Trophoblast cell (in vitro differentiated cells and primary cell): ENCODE data around the gene KBTBD4.
"Not testable (repeated sequence)": the region's sequence is repeated elsewhere in the genome, so short reads cannot be mapped to it uniquely, and the experiment has no call there.

ENCODE experiments used
- DNase-seq, 2 donors: peaks; one replicate each; pipeline ENCODE4 v3.0.0-alpha.2; 2016
- H2AFZ ChIP-seq: 2 replicates; pipeline ENCODE4 v1.6.1; 2013; ENCODE audit warnings: low read length, moderate library complexity, mild to moderate bottlenecking; ENCODE audit not compliant: insufficient read depth, poor library complexity
- H2AK5ac ChIP-seq: 2 replicates; pipeline ENCODE4 v1.6.1; 2013; ENCODE audit warnings: mild to moderate bottlenecking, low read length
- H2BK120ac ChIP-seq: 2 replicates; pipeline ENCODE4 v1.6.1; 2013; ENCODE audit warnings: low read length, mild to moderate bottlenecking, moderate library complexity; ENCODE audit not compliant: insufficient read depth, poor library complexity
- H2BK12ac ChIP-seq: 2 replicates; pipeline ENCODE4 v1.6.1; 2013; ENCODE audit warnings: mild to moderate bottlenecking, low read length, moderate library complexity
- H2BK5ac ChIP-seq: 2 replicates; pipeline ENCODE4 v1.6.1; 2013; ENCODE audit warnings: low read length, low read depth, moderate library complexity, mild to moderate bottlenecking; ENCODE audit not compliant: poor library complexity
- H3K14ac ChIP-seq: 2 replicates; pipeline ENCODE4 v1.6.1; 2013; ENCODE audit warnings: mild to moderate bottlenecking, low read length
- H3K18ac ChIP-seq: 2 replicates; pipeline ENCODE4 v1.6.1; 2013; ENCODE audit warnings: mild to moderate bottlenecking, low read length
- H3K23ac ChIP-seq: 2 replicates; pipeline ENCODE4 v1.6.1; 2013; ENCODE audit warnings: low read length
- H3K27ac ChIP-seq: 2 replicates; pipeline ENCODE4 v1.5.1; 2013; ENCODE audit warnings: low read depth, mild to moderate bottlenecking, inconsistent platforms, low read length, moderate library complexity
- H3K27me3 ChIP-seq: 2 replicates; pipeline ENCODE4 v1.6.1; 2013; ENCODE audit warnings: inconsistent platforms, mild to moderate bottlenecking, low read length, moderate library complexity; ENCODE audit not compliant: insufficient read depth
- H3K36me3 ChIP-seq, 2 experiments: 1 replicate in 1 of 2; 2 replicates in 1 of 2; pipeline ENCODE4 v1.6.1; 2013; ENCODE audit warnings: low read length in 2 of 2, mild to moderate bottlenecking in 2 of 2, moderate library complexity in 1 of 2; ENCODE audit not compliant: insufficient read depth in 2 of 2, control insufficient read depth in 1 of 2
- H3K4ac ChIP-seq: 2 replicates; pipeline ENCODE4 v1.6.1; 2013; ENCODE audit warnings: low read depth, mild to moderate bottlenecking, low read length, moderate library complexity
- H3K4me1 ChIP-seq, 2 experiments: 1 replicate in 1 of 2; 2 replicates in 1 of 2; pipeline ENCODE4 v1.6.1; 2013; ENCODE audit warnings: low read length in 2 of 2, mild to moderate bottlenecking in 2 of 2, moderate library complexity in 1 of 2; ENCODE audit not compliant: insufficient read depth in 2 of 2, control insufficient read depth in 1 of 2
- H3K4me2 ChIP-seq: 2 replicates; pipeline ENCODE4 v1.6.1; 2013; ENCODE audit warnings: inconsistent platforms, mild to moderate bottlenecking, low read length, moderate library complexity
- H3K4me3 ChIP-seq: 2 replicates; pipeline ENCODE4 v1.5.1; 2013; ENCODE audit warnings: mild to moderate bottlenecking, low read depth, low read length, inconsistent platforms
- H3K79me1 ChIP-seq: one replicate; pipeline ENCODE4 v1.6.1; 2013; ENCODE audit warnings: low read length
- H3K79me2 ChIP-seq: 2 replicates; pipeline ENCODE4 v1.6.1; 2013; ENCODE audit warnings: low read length, mild to moderate bottlenecking; ENCODE audit not compliant: control insufficient read depth, insufficient read depth, poor library complexity
- H3K9ac ChIP-seq: 2 replicates; pipeline ENCODE4 v1.6.1; 2013; ENCODE audit warnings: mild to moderate bottlenecking, low read length
- H3K9me3 ChIP-seq: 2 replicates; pipeline ENCODE4 v1.6.1; 2013; ENCODE audit warnings: low read depth, mild to moderate bottlenecking, control low read depth, inconsistent platforms, low read length; ENCODE audit not compliant: insufficient read depth
- H4K12ac ChIP-seq: 2 replicates; pipeline ENCODE4 v1.6.1; 2013; ENCODE audit warnings: low read depth, mild to moderate bottlenecking, low read length, moderate library complexity
- H4K8ac ChIP-seq: 2 replicates; pipeline ENCODE4 v1.6.1; 2013; ENCODE audit warnings: low read depth, mild to moderate bottlenecking, low read length, moderate library complexity
- H4K91ac ChIP-seq: one replicate; pipeline ENCODE4 v1.6.1; 2013; ENCODE audit warnings: low read depth, mild to moderate bottlenecking, low read length, moderate library complexity
- whole genome bisulfite sequencing: extraction: QIAGEN DNeasy Blood & Tissue Kit; methylation state at CpG from one replicate; pipeline ENCODE4 v1.1.7; 2013; ENCODE audit warnings: missing lambda C conversion rate; ENCODE audit not compliant: insufficient read length, insufficient coverage; ENCODE audit errors: extremely low coverage; 5-methylcytosine and 5-hydroxymethylcytosine counted together

Gene KBTBD4

DNA sequence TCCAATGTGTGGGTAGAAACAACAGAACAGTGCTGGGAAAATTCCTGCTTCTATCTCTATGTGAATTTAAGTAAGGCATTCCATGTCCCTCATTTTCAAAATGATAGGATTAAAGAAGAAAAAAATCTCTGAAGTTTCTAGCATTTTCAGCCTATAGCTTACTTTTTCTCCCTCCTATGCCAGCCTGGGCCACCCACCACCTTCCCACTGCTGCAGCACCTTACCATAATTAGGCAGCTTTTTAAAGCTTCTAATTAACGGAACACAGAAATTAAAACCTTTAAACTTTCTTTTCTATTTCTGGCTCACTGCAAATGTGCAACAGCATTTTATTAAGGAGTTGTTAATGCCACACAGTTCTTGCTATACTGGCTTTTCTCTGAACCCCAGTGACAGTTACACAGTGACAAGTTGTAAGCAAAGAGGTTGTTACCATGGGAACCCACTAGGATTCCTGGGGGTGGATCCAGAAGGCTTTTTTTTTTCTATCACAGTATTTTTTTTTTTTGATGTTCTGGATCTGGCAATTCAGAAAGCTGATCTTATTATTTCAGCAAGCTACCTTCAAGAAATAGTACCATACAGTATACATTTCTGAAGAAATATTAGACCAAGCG is 46.1 kb downstream of the KBTBD4 start:
- H3K4me3 ChIP-seq: no peak overlapping the region
- H4K8ac ChIP-seq: no peak overlapping the region
- no peak overlapping the region for H2BK5ac ChIP-seq
- H3K79me2 ChIP-seq: peaks cover 18% of the 10 kb centered on the region
- H4K12ac ChIP-seq: no peak overlapping the region
- no peak overlapping the region for H3K14ac ChIP-seq
- H3K36me3 ChIP-seq: peaks cover 3% of the 10 kb centered on the region in 2 experiments
- H3K4me1 ChIP-seq: no peaks in the 10 kb centered on the region
- no peak overlapping the region for H3K27ac ChIP-seq
- no peak overlapping the region for H2AFZ ChIP-seq
- no peak overlapping the region for H2BK12ac ChIP-seq
- H4K91ac ChIP-seq: no peak overlapping the region
- DNase-seq: no peak
- no CpG with 5 or more reads among the region's 2 CpGs for WGBS
- H3K23ac ChIP-seq: no peak overlapping the region
- H3K4ac ChIP-seq: peak overlapping the region; percentile 83
- H2BK120ac ChIP-seq: no peak overlapping the region
- no peaks in the 10 kb centered on the region for H3K79me1 ChIP-seq
- no peaks in the 10 kb centered on the region for H3K9me3 ChIP-seq
- H3K18ac ChIP-seq: no peak overlapping the region
- no peak overlapping the region for H3K9ac ChIP-seq
- no peak overlapping the region for H2AK5ac ChIP-seq
- H3K4me2 ChIP-seq: no peak overlapping the region
- no peaks in the 10 kb centered on the region for H3K27me3 ChIP-seq

DNA sequence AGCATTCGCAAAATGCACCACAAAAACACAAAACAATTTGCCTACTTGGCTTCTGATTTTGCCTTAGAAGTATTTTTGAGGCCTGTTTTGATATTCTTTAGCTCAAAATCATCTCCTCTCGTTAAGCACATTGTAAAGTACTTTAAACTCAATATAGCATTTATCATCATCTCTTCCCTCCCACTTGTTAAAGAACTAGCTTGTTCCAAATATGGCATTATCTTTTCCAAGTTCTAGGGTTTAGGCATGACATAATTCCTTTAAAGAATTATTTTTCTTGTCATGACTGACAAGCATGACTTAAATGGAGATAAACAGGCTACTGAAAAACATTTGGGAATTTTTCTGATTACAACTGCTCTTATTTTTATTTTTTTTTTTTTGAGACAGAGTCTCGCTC is 47.1 kb downstream of the KBTBD4 start:
- H3K14ac ChIP-seq: no peak overlapping the region
- H3K79me1 ChIP-seq: no peaks in the 10 kb centered on the region
- H2BK120ac ChIP-seq: no peak overlapping the region
- no peak overlapping the region for H3K9ac ChIP-seq
- no peak overlapping the region for H3K27ac ChIP-seq
- H3K18ac ChIP-seq: no peak overlapping the region
- H3K9me3 ChIP-seq: no peaks in the 10 kb centered on the region
- no peak overlapping the region for H4K12ac ChIP-seq
- no peak overlapping the region for H3K4me2 ChIP-seq
- no peak overlapping the region for H3K4me3 ChIP-seq
- no peaks in the 10 kb centered on the region for H3K4me1 ChIP-seq
- WGBS: no CpG with 5 or more reads among the region's 3 CpGs
- H4K8ac ChIP-seq: no peak overlapping the region
- no peak for DNase-seq
- peaks cover 19% of the 10 kb centered on the region for H3K79me2 ChIP-seq
- no peaks in the 10 kb centered on the region for H3K27me3 ChIP-seq
- H3K4ac ChIP-seq: no peak overlapping the region
- no peak overlapping the region for H4K91ac ChIP-seq
- H3K23ac ChIP-seq: no peak overlapping the region
- peaks cover 1 to 3% of the 10 kb centered on the region in 2 experiments for H3K36me3 ChIP-seq
- no peak overlapping the region for H2AFZ ChIP-seq
- H2BK12ac ChIP-seq: no peak overlapping the region
- no peak overlapping the region for H2BK5ac ChIP-seq
- H2AK5ac ChIP-seq: no peak overlapping the region

DNA sequence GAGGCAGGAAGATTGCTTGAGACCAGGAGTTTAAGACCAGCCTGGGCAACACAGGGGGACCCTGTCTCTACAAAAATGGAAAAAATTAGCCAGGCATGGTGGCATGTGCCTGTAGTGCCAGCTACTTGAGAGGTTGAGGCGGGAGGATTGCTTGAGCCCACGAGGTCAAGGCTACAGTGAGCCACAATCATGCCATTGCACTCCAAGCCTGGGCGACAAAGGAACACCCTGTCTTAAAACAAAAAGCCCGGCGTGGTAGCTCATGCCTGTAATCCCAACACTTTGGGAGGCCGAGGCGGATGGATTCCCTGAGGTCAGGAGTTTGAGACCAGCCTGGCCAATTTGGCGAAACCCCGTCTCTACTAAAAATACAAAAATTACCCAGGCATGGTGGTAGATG is 48.0 kb downstream of the KBTBD4 start:
- not testable (repeated sequence) for H3K9me3 ChIP-seq, H3K18ac ChIP-seq, H3K14ac ChIP-seq, DNase-seq, H4K8ac ChIP-seq, H3K23ac ChIP-seq, H3K27me3 ChIP-seq, H4K12ac ChIP-seq, H3K4me3 ChIP-seq, H2BK5ac ChIP-seq, H4K91ac ChIP-seq, H2AK5ac ChIP-seq, H3K27ac ChIP-seq, H3K4me2 ChIP-seq, H2BK120ac ChIP-seq, H3K36me3 ChIP-seq, H2BK12ac ChIP-seq, H3K4me1 ChIP-seq, H3K79me1 ChIP-seq, H3K9ac ChIP-seq, H2AFZ ChIP-seq
- WGBS: no CpG with 5 or more reads among the region's 9 CpGs
- H3K4ac ChIP-seq: peak overlapping the region; percentile 84
- peaks cover 22% of the 10 kb centered on the region for H3K79me2 ChIP-seq

DNA sequence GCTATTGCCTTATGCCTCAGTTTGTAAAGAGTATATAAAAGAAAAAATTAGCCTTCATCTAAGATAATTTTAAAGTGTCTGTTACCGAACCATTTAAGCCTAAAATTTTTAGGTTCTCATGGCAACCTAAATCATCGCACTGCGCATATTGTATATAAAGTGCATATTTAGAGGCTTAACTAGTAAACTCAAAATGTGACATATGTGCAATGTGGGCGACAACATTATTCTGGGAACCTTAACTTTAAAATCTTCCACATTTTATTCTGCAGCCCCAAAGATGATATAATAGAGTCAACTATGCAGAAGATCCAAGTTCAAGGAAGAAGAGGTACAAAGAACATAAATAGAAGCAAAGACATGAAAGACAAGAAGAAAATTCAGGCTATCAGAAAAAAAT is 48.8 kb downstream of the KBTBD4 start:
- no peak overlapping the region for H3K27ac ChIP-seq
- peaks cover 0 to 2% of the 10 kb centered on the region in 2 experiments for H3K36me3 ChIP-seq
- peak overlapping the region; percentile 43 for H3K4ac ChIP-seq
- no peak overlapping the region for H2AFZ ChIP-seq
- H2AK5ac ChIP-seq: no peak overlapping the region
- no peak overlapping the region for H3K4me3 ChIP-seq
- no peak overlapping the region for H3K14ac ChIP-seq
- no peak overlapping the region for H4K8ac ChIP-seq
- H4K12ac ChIP-seq: no peak overlapping the region
- no peak overlapping the region for H2BK120ac ChIP-seq
- no peak for DNase-seq
- H3K4me2 ChIP-seq: no peak overlapping the region
- H3K18ac ChIP-seq: no peak overlapping the region
- no peaks in the 10 kb centered on the region for H3K9me3 ChIP-seq
- H2BK5ac ChIP-seq: no peak overlapping the region
- no peak overlapping the region for H2BK12ac ChIP-seq
- peaks cover 22% of the 10 kb centered on the region for H3K79me2 ChIP-seq
- H3K9ac ChIP-seq: no peak overlapping the region
- H3K27me3 ChIP-seq: no peaks in the 10 kb centered on the region
- H3K79me1 ChIP-seq: no peaks in the 10 kb centered on the region
- no peak overlapping the region for H3K23ac ChIP-seq
- WGBS: no CpG with 5 or more reads among the region's 4 CpGs
- H4K91ac ChIP-seq: no peak overlapping the region
- H3K4me1 ChIP-seq: peaks cover 3 to 5% of the 10 kb centered on the region in 2 experiments
